H1 (cell line): ENCODE measurements around the gene SLC43A3. TPM values are rescaled to one million over a fixed set of nuclear protein-coding genes. Genes with fewer than 3 reads are reported as not detected.

Experiments used
- BACH1 ChIP-seq: IDR thresholded peaks from 2 replicates; pipeline ENCODE4 v1.6.1; 2012; ENCODE audit warnings: low read length, improper control_type of control experiment
- CBX5 ChIP-seq: fragments of 300-800, 300-1000 bp; sonication (generic); IDR thresholded peaks from 2 replicates; pipeline ENCODE4 v1.7.1; 2016; ENCODE audit warnings: antibody characterized with exemption, low read length, low read depth
- RNF2 ChIP-seq: fragments of 200-900, 300-1000 bp; sonication (generic); IDR thresholded peaks from 2 replicates; pipeline ENCODE4 v1.7.1; 2016; ENCODE audit warnings: borderline replicate concordance, low read depth, mild to moderate bottlenecking, antibody characterized with exemption, low read length; ENCODE audit not compliant: poor library complexity, severe bottlenecking; ENCODE audit errors: missing control alignments
- TAF1 ChIP-seq: IDR thresholded peaks from 2 replicates; pipeline ENCODE4 v1.6.1; 2011; ENCODE audit warnings: mild to moderate bottlenecking, low read depth, low read length
- TBP ChIP-seq: IDR thresholded peaks from 2 replicates; pipeline ENCODE4 v1.6.1; 2011; ENCODE audit warnings: low read depth, low read length, improper control_type of control experiment
- polyA plus RNA-seq, 7 experiments: library from polyadenylated mRNA; depleted of rRNA in 3 of 7; stranded (reverse) in 5 of 7; unstranded in 2 of 7; fragments of >200 nt in 5 of 7; fragments of 200-250 nt in 2 of 7; gene quantifications; 1 replicate in 5 of 7; 2 replicates in 1 of 7; 4 replicates in 1 of 7; pipeline versions ENCODE4 v1.2.1 to v1.2.3, GENCODE V29; 2011 to 2013; ENCODE audit warnings: missing spikeins in 2 of 7, mixed read lengths in 2 of 7
- total RNA-seq: library from RNA; stranded (reverse); fragmentation: NEBNext Ultra II Directional; extraction: Animal tissue kit (Norgen Biotek cat#: 25700); gene quantifications from 2 replicates; pipeline ENCODE4 v1.2.1, GENCODE V29; 2021
- TF ChIP-seq, protein P1 (sequence below), 3 experiments: IDR thresholded peaks; 1 replicate in 2 of 3; 2 replicates in 1 of 3; pipeline versions ENCODE4 v1.5.1 to v1.6.1; 2011; ENCODE audit warnings: low read length in 3 of 3, mild to moderate bottlenecking in 3 of 3, inconsistent platforms in 2 of 3, low read depth in 1 of 3, moderate library complexity in 1 of 3; ENCODE audit not compliant: insufficient read depth in 1 of 3; ENCODE audit errors: control extremely low read depth in 1 of 3

Gene SLC43A3
- total and polyA plus RNA-seq, 2 of the 8 experiments (the other 6 are each of a cell fraction or from before 2014, with no cell fraction given) = 31.8 to 67.8 TPM

- TF ChIP-seq TAF1 (no peak), RNF2 (no peak), TBP (no peak), CBX5 (no peak), BACH1 (no peak)
- TF ChIP-seq, protein P1, sequence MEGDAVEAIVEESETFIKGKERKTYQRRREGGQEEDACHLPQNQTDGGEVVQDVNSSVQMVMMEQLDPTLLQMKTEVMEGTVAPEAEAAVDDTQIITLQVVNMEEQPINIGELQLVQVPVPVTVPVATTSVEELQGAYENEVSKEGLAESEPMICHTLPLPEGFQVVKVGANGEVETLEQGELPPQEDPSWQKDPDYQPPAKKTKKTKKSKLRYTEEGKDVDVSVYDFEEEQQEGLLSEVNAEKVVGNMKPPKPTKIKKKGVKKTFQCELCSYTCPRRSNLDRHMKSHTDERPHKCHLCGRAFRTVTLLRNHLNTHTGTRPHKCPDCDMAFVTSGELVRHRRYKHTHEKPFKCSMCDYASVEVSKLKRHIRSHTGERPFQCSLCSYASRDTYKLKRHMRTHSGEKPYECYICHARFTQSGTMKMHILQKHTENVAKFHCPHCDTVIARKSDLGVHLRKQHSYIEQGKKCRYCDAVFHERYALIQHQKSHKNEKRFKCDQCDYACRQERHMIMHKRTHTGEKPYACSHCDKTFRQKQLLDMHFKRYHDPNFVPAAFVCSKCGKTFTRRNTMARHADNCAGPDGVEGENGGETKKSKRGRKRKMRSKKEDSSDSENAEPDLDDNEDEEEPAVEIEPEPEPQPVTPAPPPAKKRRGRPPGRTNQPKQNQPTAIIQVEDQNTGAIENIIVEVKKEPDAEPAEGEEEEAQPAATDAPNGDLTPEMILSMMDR (IDR thresholded peaks at IDR 0.05; ENCODE audit: control extremely low read depth in 1 of 3, insufficient read depth in 1 of 3, low read depth in 1 of 3, low read length in 3 of 3) = no peak
These were observed 58.1 kb downstream of the SLC43A3 start (continued) for GRCh38 chr11:57368845-57369232.
